NCI-H2196 treated with DMSO at 0.1 percent for 48 hours (cell line): ENCODE results near the gene PLCB4.

ENCODE experiments used
- DNase-seq: peaks from one replicate; lab custom pipeline; 2025; ENCODE audit not compliant: unreplicated experiment; lab: John Stamatoyannopoulos, UW

The PLCB4 gene

DNA sequence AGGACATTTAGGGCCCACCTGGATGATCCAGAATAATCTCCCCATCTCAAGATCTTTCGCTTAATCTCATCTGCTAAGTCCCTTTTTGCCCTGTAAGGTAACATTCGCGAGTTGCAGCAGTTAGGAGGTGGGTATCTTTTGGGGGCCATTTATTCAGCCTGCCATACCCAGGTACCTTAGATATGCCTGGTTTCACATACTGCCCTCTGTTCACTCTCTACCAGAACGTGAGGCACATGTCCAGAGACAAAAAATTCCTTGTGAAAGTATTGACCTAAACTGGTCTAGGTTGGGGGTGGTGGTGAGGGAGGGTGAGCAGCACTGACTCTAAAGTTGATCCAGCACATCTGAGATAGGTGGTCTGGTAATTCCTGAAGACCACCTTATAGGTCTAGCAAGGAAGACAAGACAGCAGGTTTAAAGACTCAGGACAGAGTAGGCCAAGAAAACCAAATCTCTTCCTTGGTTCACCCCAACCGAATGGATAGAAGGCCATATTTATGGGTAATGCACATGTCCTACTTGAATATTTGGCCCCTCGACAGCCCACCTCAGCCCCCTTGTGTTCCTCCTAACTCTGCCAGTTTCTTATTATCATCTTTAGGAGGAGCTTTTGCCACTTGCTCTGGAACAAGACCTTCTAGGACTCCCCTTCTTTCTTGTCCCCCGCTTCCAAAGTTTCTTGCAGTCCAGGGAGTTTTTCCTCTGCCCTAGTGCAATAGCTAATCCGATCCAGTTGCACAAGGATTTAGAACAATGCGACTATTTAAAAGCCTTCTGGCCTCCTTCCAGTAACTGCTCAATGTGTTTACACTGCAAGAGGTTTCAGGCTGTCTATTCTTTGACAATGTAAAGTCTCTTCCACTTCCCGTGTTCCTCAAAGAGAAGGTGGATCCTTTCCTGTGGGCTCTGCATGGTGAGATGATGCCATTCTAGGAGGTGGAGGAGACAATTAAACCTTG lies 232.5 kb downstream of the PLCB4 start:
- DNase-seq = peak; percentile 66

DNA sequence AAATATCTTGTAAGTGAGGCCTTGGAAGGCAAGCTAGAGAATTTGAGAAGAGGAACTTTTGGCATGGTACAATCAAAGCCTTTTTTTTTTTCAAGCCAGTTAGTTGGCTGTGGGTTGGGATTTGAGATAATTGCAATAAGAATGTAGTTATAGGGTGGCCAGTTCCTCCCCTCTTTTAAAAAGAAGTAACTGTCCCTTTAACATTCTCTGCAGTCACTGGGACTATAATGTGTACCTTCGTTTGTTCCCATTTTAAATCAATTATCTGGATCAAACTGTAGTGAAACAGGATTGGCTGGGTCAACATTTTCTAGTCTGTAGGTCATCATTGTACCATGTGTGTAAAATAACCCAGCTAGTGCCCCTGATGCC lies 233.2 kb downstream of the PLCB4 start:
- DNase-seq = no peak

DNA sequence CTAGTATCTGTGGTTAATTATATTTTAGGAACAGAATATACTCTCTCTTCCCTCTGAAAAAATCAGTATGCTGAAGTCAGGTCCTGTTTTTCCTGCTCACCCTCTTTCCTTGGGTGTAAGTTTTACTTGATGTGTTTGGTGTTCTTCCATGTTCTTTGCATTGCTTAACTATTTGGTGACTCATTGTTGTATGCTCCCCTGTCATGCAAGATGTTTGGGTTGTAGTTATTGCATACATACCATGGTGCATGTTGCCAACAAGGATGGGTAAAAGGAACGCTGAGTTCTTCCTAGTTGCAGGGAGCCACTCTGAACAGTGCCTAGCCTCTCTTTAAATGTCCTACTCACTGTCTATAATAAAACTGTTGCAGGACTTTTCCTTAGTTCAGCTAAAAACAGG lies 237.6 kb downstream of the PLCB4 start:
- no peak for DNase-seq

DNA sequence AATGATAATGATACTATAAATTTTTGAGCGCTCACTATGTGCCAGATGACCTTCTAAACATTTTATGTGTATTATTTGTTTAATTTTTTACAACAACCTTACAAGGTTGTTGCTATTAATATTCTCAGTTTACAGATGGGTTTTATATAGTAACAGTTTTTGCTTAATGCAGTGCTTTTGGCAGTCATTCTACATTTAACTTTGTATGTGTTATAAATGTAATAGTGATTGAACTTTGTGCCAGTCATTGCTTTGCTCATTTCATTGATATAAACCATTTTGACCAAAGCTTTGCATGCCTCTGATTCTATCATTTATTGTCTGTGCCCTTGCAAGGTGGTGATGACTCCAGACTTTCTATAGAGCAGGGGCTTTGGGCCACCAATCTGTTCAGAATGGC lies 239.2 kb downstream of the PLCB4 start:
- DNase-seq = no peak

DNA sequence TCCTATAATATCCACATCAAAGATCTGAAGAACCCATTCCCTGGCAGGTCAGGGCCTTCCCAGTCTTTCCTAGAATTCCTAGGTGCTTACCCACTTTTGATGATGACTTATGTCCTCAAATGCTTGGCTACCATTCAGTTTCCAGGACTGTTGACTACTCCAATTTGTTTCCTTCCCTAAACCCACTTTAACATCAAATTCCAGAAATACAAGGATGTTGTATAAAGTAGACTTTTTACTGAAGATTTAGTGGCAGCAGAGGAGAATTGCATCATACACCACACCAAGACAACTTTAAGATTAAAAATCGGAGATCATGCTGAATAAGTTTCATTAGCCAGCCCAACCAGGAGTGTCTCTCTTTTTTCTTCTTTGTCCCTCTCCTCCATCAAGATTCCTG lies 242.2 kb downstream of the PLCB4 start:
- DNase-seq = no peak

DNA sequence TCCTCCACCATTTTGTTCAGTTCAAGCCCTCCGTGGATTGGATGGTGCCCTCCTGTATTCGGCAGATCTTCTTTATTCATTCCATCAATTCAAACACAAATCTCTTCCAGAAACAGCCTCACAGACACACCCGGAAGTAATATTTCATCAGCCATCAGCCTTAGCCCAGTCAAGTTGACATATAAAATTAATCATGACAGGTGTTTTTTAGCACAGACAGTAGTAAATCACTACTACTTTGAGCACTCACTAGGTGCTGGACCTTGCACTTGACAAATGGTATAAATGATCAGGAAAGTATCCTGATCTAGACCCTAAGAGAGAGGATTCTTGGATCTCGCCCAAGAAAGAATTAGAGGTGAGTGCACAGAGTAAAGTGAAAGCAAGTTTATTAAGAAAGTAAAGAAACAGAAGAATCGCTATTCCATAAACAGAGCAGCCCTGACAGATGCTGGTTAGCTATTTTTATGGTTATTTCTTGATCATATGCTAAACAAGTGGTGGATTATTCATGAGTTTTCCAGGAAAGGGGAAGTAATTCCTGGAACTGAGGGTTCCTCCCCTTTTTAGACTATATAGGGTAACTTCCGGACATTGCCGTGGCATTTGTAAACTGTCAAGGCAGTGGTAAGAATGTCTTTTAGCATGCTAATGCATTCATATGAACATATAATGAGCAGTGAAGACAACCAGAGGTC lies 250.9 kb downstream of the PLCB4 start:
- DNase-seq = no peak

DNA sequence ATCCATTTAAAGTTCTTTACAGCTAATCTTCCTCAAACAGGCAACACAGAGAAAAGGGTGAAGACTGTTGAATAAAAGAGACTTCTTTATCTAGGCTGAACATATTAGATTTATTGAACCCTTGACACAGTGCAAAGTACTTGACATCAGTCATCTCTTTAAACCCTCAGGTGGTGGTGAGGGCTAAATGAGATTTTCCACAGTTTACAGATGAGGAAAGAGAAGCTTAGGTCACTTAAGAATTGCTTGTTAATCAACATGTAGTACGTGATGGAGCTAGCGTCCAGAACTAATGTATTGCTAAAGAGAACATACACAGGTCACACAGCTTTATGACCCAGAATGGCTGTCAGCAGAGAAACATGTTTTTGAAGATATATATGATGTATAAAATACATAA lies 252.1 kb downstream of the PLCB4 start:
- DNase-seq = no peak

DNA sequence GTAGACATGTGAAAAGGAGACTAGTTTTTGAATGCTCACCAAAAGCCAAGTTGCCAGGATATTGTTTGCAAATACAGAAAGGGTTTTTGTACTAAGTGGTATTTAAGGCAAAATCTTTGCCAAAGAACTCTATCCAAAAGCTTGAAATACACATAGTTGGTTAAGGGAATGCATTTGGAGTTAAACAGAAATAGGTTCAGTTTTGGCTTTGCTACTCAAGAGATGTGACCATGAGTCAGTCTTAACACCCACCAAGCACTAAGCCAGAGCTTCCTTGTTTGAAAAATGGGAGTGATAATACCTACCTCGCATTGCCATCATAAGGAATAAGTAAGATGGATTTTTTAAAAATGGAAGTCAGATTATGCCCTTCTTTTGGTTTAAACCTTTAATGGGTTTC lies 253.8 kb downstream of the PLCB4 start:
- DNase-seq = no peak

DNA sequence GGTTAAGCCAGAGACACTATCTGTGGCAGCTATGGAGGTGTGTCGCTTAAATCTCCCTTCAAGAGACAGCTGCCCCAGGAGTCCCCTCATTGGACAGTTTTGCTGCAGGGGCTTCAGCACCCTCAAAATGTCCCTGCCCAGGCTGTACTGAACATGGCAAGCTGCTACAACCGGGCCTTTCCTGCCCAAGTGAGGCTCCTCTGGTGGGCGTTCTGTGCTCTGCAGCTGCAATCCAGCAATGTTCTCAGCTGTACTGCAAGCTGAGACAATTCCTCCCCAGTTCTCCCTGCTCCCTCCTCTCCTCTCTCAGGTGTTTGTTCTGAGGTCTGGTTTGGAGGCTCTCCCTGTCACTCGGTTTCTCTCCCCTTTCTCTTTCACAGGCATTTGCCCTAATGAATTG lies 254.7 kb downstream of the PLCB4 start:
- no peak for DNase-seq

DNA sequence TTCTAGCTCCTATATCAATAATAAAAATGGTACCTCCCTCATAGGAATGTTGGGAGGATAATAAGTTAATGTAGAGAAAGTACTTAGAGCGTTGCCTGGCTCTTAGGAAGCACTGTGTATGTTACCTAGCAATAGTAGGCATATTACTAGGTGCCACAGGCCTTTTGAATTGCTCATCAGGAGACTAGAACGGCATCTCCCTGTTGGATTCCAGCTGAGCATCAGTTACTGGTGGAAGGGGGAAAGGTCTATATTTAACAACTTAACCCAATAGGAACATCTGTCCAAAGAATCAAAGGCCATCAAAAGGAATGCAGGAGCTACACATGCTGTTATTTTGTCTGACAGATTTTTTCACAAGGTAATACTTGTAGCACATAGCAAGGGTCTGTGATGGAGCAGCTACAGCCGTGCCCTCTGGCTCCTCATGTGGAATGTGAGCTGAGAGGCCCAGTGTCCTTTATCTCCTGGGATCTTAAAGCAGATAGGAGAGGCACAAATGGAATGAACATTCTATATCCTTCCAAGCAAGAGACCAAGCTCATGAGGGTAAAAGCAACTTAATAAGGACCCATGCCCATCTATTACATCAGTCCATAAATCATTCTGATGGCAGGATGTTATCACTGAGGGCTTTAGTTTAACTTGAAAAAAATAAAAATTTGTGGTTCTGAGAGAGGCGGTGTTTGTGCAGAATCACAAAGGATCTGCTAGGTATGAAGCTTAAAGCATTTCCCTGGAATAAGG lies 260.6 kb downstream of the PLCB4 start:
- no peak for DNase-seq

DNA sequence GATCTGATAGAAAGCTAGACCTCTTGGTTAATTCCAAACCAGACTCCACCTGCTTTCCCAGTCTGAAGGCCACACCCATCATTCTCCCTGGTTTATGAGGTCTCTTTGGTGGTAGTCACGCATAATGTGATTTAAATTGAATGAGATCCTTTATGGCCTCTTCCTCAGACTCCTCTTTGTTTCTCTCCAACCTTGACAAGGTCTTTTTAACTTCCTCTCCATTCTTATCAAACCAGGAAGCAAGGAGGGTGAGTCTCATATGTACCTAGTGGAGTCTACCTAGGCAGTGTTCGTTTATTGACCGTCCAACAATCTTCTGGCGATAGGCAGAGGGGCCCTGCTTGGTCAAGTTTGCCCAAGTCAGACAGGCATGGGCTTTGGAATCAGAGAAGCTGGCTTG lies 261.3 kb downstream of the PLCB4 start:
- DNase-seq = no peak

DNA sequence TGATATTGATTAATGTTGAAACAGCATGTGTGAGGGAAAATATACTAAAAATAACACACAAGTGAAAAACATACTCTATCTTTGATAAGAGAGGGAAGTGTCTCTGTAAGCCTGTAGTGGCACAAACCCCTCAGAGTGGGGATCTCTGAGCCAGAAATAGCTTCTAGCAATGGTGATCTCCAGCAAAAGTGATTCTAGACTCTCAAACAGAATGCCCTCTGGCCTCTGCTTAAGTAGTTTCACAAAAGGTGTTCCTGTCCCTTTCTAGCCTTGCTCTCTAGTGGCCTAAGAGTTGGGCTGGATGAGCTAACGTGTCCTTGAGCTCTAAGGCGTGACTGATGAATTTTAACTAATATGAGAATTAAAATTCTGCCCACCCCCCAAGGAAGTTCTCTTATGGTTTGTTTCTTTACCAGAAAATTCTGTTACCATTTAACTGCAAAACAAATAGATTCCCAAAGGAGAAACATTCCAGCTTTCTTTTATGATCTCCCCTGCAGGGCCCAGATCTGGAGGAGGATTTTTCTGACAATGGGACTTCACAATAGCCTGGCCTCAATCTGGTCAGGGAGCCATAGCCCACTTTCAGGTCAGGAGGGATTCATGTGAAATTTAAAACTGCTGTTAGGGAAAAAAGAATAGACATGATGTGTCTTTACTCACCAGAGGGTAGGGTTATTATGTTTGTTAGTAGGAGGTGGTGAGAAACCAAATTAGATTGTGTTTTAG lies 263.0 kb downstream of the PLCB4 start:
- DNase-seq = no peak

DNA sequence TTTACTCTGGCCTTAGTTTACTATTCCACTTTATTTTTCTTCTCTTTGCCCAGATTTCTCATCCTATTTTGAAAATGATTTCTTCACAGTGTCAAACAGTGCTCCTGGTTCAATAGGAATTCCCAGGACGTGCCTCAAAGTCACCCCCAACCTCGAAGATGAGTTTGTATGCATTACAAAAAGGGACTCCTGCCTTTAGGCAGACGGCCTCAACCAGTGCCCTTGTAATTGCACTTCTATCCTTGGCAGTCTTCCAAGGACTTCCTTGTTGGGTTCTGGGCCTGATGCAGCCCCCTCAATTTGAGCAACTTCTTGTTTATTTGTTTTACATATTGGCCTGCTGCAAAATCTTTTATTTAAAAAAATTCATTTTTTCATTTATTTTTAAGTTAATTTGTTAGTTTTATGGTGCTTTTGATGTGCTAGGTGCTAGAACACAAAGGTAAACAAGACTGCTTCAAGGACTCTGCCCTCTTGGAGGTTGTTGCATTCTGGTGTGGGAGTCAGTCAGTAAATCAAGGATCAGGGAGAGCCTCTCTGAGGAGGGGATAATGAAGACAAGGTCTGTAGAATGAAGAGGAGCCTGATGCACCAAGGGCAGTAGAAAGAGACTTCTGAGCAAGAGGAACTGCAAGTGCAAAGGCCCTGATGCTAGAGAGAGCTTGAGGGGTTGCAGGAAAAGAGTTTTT lies 264.0 kb downstream of the PLCB4 start:
- no peak for DNase-seq

DNA sequence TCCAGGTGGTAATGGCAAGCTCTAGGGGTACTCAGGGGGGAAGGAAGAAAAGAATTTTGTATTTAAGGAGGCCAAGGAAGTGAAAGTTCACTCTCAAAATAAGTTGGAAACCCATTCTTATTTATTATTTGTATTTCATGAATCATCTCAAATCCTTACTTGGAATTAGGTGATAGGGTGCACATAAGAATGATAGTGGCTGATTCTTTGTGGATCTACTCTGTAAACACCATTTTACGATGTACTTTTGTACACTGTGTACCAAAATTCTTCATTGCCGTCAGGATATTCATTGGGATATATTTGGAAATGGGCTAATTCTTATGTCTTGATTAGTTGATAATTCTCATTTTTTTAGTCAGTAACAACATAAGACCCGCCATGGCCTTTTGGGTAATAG lies 266.0 kb downstream of the PLCB4 start:
- DNase-seq = no peak

DNA sequence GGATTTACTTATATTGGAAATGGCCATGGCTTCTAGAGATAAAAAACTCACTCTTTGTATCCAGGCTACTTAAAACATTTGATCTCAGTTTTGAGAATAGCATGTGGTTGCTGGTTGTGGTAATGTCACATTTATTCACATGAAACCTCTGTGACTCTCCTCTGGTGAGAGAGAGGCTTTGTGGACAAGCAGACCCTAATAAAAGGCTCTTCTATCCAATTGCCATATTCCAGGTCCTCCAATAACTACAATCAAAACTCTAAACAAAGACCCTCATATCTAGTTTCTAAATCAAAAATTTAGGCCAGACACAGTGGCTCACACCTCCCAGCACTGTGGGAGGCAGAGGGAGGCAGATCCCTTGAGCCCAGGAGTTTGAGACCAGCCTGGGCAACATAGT lies 269.2 kb downstream of the PLCB4 start:
- no peak for DNase-seq

DNA sequence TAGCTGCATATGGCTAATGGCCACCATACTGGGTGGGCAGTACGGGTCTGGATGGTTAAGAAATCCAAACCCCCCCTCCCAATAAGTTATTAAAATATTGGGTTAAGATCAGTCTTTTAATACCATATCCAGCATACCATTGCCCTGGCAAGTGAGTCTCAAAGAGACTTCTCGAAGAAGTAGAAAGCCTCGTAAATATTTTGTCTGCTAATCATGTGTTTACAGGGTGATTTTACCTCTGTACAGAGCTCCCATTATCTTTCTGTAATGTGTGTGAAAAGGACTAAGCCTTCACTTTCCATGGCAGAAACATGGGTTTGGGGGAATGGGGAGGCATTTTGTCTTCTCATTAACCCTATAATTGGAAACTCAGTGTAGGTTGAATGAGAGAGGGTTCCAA lies 270.8 kb downstream of the PLCB4 start:
- DNase-seq = no peak

DNA sequence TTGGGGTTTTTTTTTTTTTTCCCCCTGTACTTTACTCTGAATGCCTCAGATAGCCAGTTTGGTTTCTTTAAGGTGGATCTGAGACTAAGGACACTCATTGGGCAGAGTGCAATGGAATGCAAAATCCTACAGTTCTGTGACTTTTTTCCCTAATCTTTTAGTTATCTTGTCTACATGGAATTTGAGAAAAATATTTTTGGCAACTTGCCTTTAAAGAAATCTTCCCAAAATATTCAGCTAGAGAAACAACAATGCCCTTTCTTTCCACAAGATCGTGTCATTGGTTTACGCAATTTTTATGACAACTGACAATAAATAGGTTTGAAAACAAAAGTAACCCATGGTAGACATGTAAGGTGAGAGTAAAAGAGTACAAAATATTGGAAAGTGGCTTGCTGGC lies 273.8 kb downstream of the PLCB4 start:
- no peak for DNase-seq

DNA sequence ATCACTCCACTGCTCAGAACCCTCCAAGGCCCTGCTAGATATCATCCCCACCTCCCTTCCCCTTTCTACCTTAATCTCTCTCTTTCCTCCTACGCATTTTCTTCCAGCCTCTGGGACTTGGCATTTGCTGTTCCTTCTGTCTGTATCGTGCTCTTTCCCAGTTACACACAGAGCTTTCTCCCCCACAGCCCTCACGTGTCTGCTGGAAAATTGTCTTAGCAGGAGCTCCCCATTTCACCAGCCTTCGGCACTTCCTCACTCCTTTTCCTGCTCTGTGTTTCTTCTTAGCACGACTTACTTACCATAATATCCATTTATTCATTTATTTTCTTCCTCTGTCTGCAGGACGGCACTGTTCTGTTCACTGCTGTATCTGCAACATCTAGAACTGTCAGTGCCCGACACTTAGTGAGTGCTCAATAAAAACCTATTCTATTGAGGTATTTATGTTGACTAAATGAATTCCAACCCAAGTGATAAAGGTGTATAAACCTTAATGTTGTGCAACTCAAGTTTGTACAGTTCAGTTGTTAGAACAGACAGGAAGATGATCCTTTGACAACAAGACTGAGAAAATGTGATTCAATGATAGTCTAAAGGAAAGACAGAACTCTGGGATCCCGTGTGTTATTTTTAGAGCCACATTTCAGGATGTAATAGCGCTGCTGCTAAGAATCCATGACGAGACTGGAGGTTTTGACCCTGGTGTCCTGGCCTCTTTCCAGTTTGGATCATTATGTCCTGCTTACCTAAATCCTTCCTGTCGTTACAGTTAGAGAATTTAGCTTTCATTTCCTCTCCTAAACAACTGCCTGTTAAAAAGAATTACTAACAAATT lies 275.4 kb downstream of the PLCB4 start:
- no peak for DNase-seq

DNA sequence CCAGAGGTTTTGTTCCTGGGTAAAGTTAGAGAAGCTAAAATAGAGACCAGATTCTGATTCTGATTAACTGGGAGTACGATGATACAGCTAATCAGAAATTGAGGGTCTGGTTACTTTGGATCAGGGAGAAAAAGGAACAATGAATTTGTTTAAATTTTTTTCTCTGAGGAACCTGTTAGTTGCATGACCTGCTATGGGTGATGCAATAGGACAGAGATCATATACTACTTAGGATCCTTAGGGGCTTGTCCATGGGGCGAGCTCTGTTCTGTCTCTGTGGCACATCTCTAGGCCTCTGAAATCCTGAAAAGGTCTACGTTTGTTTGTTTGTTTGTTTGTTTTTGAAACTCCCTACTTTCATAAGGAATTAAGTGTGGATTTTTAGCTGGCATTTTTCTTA lies 279.4 kb downstream of the PLCB4 start:
- DNase-seq = no peak

DNA sequence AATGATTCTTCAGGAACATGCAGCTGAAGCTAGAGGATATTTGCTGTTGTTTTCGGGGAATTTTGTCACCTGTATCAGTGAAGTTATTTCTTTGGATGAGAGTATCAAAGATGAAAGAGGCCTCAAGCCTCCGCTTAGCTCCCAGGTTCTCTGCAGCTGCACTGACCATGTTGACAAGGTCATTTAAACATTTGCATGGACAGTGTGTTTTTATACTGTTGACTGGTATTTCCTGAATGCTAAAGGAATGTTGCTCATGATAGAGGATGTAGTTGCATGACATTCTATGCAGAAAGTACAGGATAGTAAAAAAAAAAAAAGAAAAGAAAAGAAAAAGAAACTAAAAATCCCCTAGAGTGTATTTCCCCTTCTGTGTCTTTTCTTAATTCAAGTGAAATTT lies 279.9 kb downstream of the PLCB4 start:
- no peak for DNase-seq
